GM21825 (cell line): Measurements from ENCODE around the gene ACSL5.
"Not testable (repeated sequence)": the region's sequence is repeated elsewhere in the genome, so short reads cannot be mapped to it uniquely, and the experiment has no call there.

ENCODE experiments used
- ATAC-seq: cut with Tn5 transposase; IDR thresholded peaks from one replicate; pipeline ENCODE4 v1.9.1; 2021; ENCODE audit warnings: mild to moderate bottlenecking, moderate library complexity; ENCODE audit not compliant: unreplicated experiment

ACSL5 gene

DNA sequence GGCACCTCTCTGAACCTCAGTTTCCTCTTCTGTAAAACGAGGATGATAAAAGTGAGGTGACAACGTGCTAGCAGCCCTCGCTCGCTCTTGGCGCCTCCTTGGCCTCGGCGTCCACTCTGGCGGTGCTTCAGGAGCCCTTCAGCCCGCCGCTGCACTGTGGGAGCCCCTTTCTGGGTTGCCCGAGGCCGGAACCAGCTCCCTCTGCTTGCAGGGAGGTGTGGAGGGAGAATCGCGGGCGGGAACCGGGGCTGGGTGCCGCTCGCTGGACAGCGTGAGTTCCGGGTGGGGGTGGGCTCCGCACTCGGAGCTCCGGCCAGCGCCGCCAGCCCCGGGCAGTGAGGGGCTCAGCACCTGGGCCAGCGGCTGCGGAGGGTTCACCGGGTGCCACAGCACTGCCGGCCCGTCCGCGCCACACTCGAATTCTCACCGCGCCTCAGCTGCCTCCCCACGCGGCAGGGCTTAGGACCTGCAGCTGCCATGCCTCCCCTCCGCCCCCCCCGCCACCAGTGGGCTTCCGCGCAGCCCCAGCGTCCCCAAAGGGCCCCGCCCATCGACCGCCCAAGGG is 24.3 kb upstream of the ACSL5 start:
- ATAC-seq: no peak

DNA sequence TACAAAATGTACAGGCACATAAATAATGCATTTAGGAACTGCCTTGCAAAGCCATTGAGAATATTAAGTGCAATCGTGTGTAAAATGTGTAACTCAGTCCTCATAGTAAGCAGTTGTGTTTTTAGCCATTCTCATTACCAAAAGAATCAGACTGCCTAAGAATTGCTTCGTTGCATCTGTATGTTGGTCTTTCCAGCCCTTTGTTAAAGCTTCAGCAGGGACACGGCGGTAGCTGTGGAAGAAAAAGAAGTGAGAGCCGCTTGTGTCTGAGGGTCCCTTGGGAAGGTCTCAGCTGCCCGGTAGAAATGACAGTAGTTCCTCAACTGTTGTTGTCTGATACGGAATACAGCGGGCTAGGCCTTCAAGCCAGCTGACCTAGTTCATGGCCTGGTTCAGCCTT is 22.8 kb upstream of the ACSL5 start:
- no peak for ATAC-seq

DNA sequence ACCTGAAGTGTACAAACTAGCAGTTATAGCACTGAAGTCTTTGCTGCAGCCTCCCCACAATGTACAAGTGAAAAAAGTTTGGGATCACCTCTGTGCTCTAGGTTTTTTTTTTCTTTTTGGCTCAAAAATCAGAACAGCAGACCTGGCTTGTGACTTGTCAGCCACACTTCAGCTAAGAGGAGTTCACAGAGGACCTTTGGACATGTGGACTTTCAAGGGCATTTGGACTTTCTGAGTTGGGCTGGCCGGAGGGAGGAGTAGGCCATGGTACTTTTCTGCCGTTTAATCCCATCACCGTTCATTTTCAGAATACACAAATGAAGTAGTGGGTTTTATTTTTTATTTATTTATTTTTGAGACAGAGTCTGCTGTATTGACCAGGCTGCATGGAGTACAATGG is 21.9 kb upstream of the ACSL5 start:
- ATAC-seq: no peak

DNA sequence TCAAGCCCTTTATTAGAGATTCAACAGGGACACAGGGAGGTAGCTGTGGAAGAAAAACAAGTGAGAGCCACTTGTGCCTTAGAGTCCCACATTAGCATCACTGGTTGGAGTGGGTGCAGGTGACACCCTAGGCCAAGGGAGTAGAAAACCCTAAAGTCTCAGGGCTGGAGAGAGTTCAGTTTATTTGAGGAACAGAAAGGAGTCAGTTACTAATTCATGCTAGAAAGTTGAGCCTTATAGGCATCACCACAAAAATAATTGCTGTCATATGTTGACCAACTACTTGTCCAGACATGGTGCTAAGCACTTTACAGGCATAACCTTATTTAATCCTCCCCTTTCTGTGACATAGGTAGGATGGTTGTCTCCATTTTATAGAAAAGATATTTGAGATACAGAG is 20.9 kb upstream of the ACSL5 start:
- no peak for ATAC-seq

DNA sequence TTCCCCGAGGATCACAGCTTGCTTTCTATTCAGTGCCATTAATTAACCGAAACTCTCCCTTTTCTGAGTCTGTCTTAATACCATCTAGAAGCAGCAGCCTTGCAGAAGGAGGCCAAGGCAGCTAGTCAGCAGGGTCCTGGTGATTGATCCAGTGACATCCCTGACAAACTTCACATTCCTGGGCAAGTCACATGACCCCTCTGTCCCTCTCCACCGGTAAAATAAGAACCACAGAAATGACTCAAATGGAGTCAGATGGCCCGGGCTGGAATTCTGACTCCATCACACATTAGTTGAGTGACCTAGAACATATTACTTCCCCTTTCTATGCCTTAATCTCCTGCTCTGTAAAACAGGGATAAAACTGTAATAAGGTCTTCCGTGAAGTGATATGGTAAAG is 17.2 kb upstream of the ACSL5 start:
- ATAC-seq: no peak

DNA sequence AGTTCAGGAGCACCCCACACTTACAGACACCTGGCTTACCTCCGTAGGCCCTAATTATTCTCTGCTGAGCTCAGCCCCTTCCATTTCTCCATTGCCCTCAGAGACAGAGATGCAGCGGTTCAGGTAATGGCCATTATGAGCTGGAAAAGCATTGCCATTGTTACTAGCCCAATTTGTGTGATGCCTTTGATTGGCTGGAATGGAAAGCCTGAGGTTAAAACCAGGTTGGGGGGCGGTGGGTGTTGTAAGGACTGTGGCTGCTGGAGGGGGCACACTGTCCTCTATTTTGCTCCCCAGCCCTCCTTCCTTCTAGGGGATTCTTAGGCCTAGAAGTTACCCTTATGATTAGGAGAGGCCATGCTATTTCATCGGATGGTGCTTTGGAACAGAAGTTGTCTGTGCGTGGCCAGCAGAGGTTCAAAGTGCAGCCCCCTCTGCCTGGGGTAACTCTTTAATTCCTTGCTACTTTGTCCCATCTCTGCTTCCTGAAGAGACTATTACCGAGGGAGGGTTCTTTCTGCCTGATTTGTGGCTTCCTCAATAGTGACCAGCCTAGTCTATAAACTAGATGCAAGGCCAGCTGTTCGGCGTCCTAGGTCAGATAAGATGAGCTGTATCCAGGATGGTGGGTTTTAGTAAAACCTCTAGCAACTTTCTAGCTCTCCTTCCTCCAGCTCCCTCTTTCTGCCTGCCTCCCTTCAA is 14.2 kb upstream of the ACSL5 start:
- ATAC-seq: no peak

DNA sequence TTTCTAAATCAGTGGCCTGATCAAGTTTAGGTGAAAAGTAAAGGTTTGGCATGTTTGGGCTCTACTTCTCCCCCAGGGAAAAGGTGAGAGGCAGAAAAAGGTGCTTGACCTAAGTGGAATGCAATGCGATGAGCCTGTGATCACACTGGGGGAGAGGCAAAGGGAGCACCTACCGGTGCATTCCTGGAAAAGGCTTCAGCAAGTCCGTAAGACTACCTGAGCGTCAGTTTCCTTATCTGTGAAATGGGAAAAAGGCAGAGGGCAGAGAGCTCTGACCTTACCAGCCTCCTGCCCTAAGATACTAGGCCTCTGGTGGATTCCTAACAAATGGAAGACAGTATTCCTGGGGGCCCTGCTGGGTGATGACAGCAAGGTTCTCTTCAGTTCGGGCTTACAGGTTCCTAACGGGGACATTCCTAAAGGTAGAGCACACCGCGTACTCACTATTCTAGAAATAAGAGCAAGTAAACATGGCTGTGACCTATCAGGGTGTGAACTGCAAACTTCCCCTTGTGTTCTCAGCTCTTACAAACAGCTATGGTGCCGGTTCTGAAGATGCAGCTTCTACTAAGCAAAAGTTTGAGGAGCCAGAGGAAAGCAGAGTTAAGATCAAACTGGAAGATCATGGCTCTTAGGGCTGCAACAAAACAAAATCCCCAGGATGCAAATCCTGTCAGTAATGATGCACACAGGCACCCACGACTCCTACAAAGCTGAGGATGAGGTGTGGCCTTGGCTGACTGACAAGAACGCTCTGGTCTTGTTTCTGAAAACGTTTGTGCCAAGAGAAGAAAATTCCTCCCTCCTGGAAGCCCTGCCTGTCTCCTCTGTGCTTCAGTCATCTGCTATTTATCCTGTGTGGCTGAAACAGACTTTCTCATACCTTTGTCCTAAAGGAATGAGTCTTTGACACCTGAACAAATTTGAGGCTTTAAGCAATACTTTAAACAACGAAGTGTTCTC is 13.3 kb upstream of the ACSL5 start:
- ATAC-seq: no peak

DNA sequence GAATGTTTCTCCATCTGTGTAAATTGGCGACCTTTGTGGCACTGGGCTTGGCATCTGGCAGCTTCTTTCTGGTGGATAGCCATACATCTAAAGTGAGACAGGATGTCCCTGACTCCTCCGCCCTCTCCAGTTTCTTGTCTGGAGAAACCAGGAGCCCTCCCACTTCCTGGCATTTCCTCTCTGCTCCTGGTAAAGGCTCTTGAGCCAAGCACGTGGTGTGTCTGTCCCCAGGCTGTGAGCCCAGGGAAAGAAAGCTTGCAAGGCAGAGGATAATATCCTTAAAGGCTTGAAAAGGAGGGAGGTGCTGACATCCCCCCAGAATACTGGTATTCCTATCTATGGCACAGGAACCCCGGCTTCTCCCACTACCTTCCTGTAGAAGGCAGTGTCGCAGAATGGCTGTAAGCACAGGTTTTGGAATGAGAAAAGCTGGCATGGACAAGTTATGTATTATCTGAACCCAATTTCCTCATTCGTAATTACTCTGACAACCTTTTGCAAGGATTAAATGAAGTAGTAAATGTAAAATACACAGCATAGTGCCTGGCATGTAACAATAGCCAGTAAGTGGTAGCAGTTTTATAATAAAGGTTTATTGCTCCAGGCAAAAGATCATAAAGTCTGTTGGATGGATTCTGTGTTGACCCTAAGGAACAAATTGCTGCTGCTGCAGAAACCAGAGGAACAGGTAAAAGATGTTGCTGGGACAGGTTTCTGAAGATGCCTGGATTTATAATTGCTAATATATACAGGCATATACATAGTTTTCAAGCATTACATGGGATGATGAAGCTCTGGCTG is 11.8 kb upstream of the ACSL5 start:
- ATAC-seq: no peak

DNA sequence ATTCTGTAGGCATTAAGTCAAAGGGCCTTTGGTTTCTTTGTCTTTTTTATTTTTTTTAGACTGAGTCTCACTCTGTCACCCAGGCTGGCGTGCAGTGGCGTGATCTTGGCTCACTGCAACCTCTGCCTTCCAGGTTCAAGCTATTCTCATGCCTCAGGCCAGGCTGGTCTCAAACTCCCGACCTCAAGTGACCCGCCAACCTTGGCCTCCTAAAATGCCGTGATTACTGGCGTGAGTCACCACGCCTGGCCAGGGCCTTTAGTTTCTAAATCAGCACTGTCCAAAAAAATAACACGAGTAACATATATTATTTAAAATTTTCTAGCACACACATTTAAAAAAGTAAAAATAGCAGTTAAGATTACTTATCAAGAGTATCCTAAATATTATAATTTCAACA is 11.1 kb upstream of the ACSL5 start:
- ATAC-seq: no peak

DNA sequence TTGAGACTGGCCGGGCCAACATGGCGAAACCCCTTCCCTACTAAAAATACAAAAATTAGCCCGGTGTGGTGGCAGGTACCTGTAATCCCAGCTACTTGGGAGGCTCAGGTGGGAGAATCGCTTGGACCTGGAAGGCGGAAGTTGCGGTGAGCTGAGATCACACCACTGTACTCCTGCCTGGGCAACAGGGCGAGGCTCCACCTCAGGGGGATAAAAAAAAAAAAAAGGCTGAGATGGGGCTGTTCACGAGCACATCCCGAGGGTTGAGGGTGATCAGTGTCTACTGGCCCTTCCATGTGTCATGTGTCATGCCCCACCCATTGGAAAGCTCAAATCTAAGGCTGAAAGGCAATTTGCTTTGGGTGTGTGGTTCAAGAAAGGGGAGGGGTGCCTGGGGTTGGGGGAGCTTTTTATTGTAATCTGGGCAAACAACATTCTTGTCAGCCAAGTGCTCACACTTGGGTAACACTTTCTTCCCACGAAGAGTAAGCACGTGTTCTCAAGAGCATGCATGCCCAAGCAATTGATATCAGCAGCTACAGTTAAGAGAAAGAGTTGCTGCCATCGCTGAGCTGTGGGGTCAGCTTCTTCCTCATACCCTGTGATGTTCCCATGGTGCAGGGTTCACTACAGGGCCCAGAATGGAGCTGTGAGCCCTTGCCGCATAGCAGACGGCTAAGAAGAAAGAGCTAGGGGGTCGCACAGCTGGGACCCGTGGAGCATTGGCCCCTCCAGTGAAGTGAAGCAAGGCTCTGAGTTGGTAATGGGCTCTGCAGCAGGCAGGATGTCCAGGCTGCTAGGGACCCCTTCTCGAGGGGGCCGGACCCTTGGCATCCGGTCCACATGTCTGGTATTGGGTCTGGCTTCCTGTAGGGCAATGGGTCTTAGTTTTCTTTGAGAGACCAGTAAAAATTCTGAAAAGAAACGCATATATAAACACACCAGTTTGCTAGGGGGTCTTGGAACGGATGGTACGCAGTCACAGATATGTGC is 9.9 kb upstream of the ACSL5 start:
- no peak for ATAC-seq

DNA sequence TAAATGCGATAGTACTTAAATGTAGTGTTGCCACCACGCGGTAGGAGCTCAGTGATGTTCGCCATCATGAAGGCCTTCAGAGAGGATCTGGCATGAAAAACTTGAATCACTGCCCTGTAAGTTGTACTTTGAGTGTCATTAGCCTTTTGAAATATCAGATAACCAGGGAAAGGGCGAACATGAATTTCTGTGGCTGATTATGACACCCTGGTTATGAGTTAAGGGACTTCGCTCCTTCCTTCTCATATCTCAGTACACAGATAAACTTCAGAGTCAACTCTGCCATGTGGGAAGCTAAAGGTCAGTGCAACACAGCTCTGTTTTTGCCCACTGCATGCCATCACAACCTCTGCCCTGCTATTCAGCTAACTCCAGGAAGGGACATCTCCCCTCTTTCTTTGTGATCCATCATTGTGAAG is 8.9 kb upstream of the ACSL5 start:
- ATAC-seq: no peak

DNA sequence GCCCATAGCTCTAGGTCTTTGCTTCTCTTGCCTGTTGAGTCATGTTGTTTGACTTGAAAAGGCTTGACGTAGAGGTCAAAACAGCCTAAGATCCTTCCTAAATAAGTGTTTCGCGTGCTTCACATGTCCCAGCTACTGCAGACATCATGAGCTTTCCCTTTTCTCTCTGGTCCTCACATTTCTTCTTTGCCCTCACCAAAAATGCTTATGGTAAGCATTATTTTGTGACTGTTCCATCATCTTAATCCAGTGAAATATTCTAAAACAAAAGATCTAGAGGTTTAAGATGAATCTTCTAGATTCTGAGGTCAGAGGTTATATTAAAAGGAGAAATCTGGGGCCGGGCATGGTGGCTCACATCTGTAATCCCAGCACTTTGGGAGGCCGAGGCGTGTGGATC is 8.5 kb upstream of the ACSL5 start:
- ATAC-seq: no peak

DNA sequence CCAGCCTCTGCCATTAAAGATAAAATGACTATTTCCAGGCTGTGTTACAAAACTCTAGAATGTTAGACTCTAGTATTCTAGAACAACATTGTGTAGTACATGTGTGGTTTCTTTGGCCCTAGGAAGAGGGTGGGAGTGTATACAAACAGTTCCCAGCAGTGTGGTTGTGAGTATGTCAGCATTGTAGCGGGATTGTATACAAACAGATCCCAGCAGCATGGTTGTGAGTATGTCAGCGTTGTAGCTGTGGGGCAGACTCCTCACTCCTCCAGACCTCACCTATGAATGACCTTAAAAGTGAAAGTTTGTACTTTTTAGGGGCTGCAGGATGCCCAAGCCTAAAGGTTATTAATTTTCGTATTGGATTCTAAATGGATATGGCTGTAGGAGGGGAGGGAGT is 6.9 kb upstream of the ACSL5 start:
- no peak for ATAC-seq

DNA sequence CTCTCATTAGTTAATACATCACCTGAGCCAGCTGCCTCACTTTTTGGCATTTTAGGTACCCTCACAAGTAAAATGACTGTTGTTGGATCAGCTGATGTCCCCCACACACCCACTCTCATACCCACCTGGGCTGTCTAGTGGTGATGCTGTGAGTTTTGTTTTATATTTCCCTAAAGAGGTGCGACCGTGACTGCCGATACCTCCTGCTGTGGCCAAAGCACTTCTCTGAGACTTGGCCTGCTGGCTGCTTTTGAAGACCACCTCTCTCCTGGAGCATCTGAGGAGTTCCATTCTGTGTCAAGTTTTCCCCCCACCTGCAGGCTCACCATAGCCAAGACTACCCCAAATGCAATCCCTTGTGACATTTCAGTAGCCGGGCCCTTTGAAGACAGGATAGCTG is 6.4 kb upstream of the ACSL5 start:
- no peak for ATAC-seq

DNA sequence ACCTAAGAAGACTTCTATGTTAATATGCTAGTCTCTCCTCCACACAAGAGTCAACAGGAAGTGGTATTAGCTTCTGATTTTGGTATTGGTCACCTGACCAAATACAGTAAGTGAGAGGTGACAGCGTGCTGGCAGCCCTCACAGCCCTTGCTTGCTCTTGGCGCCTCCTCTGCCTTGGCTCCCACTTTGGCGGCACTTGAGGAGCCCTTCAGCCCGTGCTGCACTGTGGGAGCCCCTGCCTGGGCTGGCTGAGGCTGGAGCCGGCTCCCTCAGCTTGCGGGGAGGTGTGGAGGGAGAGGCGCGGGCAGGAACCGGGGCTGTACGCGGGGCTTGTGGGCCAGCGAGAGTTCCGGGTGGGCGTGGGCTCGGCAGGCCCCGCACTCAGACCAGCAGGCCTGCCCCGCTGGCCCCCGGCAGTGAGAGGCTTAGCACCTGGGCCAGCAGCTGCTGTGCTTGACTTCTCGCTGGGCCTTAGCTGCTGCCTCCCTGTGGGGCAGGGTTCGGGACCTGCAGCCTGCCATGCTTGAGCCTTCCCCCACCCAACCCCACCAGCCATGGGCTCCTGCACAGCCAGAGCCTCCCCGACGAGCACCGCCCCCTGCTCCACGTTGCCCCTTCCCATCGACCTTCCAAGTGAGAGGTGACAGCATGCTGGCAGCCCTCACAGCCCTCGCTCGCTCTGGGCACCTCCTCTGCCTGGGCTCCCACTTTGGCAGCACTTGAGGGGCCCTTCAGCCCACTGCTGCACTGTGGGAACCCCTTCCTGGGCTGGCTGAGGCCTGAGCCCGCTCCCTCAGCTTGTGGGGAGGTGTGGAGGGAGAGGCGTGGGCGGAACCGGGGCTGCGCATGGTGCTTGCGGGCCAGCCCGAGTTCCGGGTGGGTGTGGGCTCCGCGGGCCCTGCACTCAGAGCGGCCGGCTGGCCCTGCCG is 4.2 kb upstream of the ACSL5 start:
- ATAC-seq: peak; percentile 79

DNA sequence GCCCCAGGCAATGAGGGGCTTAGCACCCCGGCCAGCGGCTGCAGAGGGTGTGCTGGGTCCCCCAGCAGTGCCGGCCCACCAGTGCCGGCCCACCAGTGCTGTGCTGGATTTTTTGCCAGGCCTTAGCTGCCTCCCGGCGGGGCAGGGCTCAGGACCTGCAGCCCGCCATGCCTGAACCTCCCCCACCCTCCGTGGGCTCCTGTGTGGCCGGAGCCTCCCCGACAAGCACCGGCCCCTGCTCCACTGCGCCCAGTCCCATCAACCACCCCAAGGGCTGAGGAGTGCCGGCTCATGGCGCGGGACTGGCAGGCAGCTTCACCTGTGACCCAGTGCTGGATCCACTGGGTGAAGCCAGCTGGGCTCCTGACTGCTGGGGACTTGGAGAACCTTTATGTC is 3.5 kb upstream of the ACSL5 start:
- no peak for ATAC-seq

DNA sequence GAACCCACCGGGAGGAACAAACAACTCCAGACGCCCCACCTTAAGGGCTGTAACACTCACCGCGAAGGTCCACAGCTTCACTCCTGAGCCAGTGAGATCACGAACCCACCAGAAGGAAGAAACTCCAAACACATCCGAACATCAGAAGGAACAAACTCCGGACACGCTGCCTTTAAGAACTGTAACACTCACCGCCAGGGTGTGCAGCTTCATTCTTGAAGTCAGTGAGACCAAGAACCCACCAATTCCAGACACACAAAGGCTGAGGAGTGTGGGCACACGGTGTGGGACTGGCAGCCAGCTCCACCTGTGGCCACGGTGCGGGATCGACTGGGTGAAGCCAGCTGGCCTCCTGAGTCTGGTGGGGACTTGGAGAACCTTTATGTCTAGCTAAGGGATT is 2.6 kb upstream of the ACSL5 start:
- ATAC-seq: not testable (repeated sequence)

DNA sequence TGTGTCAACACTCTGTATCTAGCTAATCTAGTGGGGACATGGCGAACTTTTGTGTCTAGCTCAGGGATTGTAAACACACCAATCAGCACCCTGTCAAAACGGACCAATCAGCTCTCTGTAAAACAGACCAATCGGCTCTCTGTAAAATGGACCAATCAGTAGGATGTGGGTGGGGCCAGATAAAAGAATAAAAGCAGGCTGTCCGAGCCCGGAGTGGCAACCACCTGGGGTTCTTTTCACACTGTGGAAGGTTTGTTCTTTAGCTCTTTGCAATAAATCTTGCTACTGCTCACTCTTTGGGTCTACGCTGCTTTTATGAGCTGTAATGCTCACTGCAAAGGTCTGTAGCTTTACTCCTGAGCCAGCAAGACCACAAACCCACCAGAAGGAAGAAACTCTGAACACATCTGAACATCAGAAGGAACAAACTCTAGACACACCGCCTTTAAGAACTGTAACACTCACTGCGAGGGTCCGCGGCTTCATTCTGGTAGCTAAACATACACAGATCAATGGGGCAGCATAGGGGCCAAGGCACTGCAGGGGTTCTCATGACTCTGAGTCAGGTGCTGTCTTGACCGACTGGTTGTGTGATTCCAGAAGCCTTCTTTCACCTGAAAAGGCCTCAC is 1.6 kb upstream of the ACSL5 start:
- not testable (repeated sequence) for ATAC-seq
